Left renal cortex interstitium (tissue), 4 donors: ENCODE measurements around the gene SSU72. TPM values are rescaled to one million over a fixed set of nuclear protein-coding genes. Genes with fewer than 3 reads are reported as not detected.
A peak's percentile ranks its signal among the peaks of the same experiment; 100 is the strongest.
"Not testable (repeated sequence)": the region's sequence is repeated elsewhere in the genome, so short reads cannot be mapped to it uniquely, and the experiment has no call there.

ENCODE experiments used
- DNase-seq, 4 donors: peaks; one replicate each; pipeline ENCODE4 v3.0.0-alpha.2; 2013; ENCODE audit warnings: low read depth in 4 of 4, low spot score in 2 of 4, missing footprints in 1 of 4
- polyA plus RNA-seq, 4 donors: library from polyadenylated mRNA; unstranded; fragments of 120-200 nt; gene quantifications; one replicate each; pipeline ENCODE4 v1.2.1, GENCODE V29; 2013; ENCODE audit not compliant: insufficient read length in 4 of 4

SSU72 gene
- polyA plus RNA-seq, 4 donors = 76.6 to 95.9 (median 82.9) TPM

DNA sequence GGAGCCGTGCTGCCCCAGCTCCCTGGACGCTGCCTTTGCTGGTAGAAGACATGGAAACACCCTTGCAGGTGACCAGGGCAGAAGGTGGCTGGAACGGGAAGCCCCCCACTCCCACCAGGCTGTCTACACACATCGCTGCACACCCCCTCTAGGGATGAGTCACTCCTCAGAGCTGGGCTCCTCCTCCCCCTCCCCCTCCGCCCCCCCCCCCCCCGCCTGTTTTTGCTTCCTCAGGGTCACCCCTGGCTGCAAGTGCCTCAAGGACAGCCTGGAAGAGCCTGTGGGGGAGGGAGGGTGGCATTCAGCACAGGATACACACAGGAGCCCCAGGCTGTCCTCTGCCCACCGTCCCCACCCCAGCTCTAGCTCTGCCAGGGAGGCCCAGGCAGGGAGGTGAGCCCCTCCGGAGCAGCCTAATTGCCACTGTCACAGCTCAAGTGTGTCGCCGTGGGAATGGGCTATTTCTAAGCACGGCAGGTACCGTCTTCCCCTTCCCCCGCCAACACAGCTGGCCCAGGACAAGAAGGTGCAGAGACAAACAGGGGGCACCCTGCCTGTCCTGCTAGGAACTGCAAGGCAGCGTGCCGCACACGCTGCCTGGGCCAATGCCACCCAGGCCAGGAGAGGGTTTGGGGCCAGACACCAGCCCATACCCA lies 22.7 kb upstream of the SSU72 start:
- no peak for DNase-seq

DNA sequence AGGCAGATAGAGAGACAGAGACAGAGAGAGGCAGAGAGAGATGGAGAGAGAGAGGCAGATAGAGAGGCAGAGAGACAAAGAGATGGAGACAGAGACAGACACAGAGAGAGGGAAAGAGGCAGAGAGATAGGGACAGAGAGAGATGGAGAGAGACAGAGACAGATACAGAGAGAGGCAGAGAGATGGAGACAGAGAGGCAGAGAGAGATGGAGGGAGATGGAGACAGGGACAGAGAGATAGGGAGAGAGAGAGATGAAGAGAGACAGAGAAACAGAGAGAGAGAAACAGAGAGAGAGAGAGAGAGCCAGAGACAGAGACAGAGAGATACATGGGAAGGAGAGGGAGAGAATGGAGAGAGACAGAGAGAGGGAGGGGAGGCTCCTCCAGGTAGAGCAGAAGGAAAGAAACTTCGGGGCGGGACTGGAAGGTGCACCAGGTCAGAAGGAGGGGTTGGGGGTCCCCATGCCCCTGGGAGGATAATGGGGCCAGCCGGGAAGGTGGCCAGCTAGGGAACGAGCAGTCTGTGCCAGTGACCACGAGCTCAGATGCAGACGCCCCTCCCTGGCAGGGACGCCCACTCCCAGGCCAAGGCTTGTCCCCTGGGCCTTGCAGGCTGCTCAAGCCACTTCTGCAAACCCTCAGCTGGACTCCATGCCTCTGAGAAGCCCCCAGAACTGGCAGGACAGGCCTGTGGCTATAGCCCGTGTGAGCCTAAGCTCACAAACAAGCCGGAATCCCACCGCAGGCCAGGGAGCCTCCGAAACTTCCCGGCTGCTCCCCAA lies 22.0 kb upstream of the SSU72 start:
- DNase-seq = no peak

- not testable (repeated sequence) for DNase-seq
Measured at GRCh38 chr1:1595341-1595740, 20.7 kb upstream of the SSU72 start.

DNA sequence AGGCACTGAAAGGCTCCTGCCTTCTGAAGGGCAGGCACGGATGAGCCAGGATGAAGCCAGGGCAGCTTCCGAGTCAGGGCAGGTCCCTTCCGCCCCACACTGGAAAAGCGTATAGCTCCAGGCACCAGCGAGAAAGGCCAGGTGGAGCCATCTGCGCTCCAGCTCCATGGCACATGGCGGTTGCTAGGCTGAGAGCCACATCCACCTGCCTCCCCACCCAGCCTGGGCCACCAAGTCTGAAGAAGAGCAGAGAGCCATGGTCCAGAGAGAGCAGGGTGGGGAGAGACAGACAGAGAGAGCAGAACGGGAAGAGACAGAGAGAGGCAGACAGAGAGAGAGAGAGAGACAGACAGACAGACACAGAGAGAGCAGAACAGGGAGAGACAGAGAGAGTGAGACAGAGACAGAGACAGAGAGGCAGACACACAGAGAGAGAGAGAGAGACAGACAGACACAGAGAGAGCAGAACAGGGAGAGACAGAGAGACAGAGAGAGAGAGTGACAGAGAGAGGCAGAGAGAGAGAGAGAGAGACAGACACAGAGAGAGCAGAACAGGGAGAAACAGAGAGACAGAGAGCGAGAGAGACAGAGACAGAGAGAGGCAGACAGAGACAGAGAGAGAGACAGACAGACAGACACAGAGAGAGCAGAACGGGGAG lies 20.1 kb upstream of the SSU72 start:
- no peak for DNase-seq

- DNase-seq = no peak
Measured at GRCh38 chr1:1593834-1594601, 19.4 kb upstream of the SSU72 start.

DNA sequence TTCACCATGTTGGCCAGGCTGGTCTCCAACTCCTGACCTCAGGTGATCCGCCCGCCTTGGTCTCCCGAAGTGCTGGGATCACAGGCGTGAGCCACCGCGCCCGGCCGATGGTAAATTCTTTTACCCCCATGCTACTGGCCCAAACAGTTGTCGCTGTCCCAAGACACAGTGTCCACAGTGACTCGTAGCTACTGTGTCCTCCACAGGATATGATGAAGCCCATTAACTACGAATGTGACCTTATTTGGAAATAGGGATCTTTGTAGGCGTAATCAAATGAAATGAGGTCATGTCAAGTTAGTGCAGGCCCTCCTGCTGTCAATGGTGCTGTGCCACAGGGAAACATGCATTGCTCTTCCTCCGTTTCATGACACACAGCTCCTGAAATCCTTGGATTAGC lies 16.8 kb upstream of the SSU72 start:
- DNase-seq = no peak

- no peak for DNase-seq
Measured at GRCh38 chr1:1583347-1584010, 8.8 kb upstream of the SSU72 start.

GRCh38 chr1:1582585-1583346 lies 8.1 kb upstream of the SSU72 start:
- no peak for DNase-seq

- no peak for DNase-seq
Measured at GRCh38 chr1:1578371-1578940, 3.8 kb upstream of the SSU72 start.

GRCh38 chr1:1577367-1578011 lies 2.8 kb upstream of the SSU72 start:
- DNase-seq = no peak

- peak in 3 of 4 donors; percentile 50 to 56 (median 56) for DNase-seq
Measured at GRCh38 chr1:1573843-1574720, 581 bp downstream of the SSU72 start.

DNA sequence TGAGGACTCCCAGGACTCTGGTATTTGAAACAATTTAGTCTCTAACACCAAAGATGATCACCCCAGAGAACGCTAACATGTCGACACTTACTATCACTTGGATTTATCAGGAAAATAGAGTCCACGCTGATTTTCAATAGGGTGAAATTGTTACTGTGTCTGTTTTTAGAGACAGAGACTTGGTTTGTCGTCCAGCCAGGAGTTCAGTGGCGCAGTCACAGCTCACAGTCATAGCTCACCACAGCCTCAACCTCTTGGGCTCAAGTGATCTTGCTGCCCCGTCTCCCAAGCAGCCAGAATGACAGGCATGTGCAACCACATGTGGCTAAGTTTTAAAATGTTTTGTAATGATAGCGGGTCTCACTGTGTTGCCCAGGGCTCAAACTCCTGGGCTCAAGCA lies 5.3 kb downstream of the SSU72 start:
- no peak for DNase-seq

DNA sequence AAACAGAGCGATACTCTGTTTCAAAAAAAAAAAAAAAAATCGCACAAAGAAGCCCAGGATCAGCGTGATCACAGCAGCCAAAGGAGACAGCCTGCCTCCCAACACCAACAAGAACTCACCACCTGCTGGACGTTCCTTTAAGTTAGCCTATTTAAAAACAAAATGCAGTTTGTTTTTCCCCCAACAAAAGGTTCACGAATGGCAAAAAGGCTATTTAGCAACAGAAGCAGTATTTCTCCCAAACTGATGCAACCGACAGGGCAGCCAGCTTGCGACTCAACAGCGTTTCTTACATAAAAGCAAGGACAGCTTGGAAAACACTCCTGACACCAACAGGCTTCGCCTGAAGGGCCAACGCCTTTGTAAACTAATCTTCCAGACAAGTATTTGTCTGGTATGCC lies 6.8 kb downstream of the SSU72 start:
- no peak for DNase-seq

DNA sequence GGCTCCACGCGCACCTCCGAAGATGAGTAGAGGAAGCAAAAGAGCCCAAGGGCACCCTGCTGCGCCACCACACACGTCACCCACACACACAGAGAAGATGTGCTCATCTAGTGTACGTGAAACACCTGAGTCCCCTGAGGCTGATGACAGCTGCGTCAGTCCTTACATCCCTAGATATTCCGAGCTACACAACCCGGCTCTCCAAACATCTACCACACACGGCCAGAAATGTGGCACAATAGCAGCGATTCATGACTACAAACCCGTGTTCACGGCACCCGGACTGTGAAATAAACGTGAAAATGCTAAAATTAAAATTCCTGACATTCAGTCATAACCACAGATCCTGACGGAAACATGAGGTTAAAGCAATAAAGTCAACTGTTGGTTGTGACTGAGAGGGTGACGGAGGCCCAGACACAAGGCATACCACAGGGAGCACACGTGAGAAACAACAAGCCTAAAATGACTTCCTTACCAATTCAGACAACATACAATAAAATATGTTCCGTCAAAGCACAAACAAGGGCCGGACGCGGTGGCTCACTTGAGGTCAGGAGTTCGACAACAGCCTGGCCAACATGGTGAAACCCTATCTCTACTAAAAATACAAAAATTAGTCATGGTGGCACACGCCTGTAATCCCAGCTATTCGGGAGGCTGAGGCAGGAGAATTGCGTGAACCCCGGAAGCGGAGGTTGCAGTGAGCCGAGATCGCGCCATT lies 7.3 kb downstream of the SSU72 start:
- no peak for DNase-seq

DNA sequence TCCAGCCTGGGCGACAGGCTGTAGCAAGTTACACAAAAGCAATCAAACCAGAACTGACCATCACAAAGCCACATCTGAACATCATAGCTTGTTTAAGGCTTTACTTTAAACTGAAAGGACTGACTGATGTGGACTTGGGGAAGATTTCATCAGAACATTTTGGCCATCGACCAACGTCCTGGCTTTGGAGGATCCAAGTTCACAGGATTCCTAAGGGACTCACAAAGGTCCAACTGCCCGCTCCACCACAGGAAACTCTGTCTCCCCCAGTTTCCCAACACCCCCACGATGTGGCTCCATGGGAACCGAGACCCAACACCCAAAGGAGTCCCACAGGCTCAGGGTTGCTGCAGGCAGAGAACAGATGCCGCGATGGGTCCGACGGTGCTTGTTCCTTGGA lies 9.3 kb downstream of the SSU72 start:
- no peak for DNase-seq

GRCh38 chr1:1564268-1564667 lies 10.4 kb downstream of the SSU72 start:
- no peak for DNase-seq

DNA sequence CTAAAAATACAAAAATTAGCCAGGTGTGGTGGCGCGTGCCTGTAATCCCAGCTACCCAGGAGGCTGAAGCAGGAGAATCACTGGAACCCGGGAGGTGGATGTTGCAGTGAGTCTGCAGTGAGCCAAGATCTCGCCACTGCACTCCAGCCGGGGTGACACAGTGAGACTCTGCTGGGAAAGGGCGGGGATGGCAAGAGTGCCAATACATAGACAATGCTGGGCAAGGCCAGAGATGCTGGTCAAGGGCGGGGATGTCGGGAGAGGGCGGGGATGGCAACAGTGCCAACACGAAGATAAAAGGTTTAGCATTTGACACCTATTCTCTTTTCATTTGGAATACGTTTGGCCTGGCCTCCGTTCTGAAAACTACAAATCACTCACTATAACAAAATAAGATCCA lies 11.0 kb downstream of the SSU72 start:
- DNase-seq = no peak
